ENCODE measurements around the gene TM9SF2.
A peak's percentile ranks its signal among the peaks of the same experiment; 100 is the strongest.
"Not testable (repeated sequence)": the region's sequence is repeated elsewhere in the genome, so short reads cannot be mapped to it uniquely, and the experiment has no call there.

The TM9SF2 gene, protein sequence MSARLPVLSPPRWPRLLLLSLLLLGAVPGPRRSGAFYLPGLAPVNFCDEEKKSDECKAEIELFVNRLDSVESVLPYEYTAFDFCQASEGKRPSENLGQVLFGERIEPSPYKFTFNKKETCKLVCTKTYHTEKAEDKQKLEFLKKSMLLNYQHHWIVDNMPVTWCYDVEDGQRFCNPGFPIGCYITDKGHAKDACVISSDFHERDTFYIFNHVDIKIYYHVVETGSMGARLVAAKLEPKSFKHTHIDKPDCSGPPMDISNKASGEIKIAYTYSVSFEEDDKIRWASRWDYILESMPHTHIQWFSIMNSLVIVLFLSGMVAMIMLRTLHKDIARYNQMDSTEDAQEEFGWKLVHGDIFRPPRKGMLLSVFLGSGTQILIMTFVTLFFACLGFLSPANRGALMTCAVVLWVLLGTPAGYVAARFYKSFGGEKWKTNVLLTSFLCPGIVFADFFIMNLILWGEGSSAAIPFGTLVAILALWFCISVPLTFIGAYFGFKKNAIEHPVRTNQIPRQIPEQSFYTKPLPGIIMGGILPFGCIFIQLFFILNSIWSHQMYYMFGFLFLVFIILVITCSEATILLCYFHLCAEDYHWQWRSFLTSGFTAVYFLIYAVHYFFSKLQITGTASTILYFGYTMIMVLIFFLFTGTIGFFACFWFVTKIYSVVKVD

GRCh38 chr13:99501184-99501847 is at the start of gene TM9SF2:
Gene TM9SF2, plus strand, starts transcription at chr13:99501472. Its CDS starts 135 bp downstream, at chr13:99501607.
- peak; percentile 83 for DNase-seq

DNA sequence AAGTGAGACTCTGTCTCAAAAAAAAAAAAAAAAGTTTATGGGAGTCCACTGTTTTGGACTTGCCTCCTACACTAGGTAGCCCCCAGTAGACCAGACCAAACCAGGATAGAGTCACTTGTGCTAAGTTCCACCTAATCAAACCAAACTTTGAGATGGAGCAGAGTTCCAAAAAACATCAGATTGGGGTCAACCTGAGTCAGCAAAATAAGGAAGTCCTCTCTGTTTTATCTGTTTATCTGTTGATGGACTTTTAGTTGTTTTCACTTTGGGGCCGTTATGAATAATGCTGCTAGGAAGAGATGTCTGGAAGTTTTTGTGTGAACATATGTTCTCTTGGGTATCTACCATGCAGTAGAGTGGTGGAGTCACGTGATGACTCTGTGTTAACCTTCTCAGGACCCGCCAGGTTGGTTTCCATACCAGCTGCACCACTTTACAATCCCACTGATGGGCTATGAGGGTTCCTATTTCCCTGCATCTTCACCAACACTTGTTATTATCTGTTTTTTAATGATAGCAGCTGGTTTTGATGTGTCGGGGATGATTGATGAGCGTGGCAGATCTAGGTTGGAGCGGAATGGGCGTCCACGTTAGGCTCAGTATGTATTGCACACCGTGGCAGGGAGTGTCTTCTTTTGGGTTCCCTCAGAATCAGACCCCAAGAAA is 46.6 kb upstream of the TM9SF2 start:
- DNase-seq = no peak

DNA sequence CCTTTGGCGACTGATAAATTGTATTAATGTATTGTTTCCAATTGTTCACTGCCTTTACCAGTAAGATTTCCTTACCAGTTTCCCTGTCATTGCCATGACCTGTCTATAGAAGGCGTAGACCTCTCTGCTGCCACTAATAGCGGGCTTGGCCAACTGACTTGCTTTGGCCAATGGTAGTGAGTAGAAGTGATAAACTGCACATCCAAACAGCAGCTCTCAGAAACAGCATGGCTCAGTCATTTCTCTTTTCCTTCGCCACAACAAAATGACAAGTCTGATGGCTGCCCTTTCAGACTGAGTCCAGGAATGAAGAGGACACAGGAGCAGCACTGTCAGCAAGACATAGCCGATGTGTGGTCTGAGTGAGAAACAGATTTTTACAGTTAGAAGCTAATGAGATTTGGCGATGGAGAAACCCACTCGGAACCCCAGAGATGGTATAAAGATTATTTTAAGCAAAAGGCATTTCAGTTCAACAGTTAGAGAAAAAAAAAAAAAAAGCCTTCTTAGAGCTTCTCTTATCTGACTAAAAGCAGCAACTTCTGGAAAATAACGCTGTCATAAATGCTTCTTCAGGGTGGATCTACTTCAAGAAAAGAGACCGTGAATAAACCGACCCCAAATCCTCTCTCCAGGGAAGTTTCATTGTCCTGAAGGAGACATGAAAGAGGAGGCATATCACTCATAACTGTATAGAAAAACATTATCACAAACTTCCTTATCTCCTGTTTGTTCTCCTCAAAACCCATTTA is 42.0 kb upstream of the TM9SF2 start:
- DNase-seq = no peak

GRCh38 chr13:99460802-99461201 is 40.5 kb upstream of the TM9SF2 start:
- DNase-seq = not testable (repeated sequence)

GRCh38 chr13:99463646-99464397 is 37.5 kb upstream of the TM9SF2 start:
- no peak for DNase-seq

DNA sequence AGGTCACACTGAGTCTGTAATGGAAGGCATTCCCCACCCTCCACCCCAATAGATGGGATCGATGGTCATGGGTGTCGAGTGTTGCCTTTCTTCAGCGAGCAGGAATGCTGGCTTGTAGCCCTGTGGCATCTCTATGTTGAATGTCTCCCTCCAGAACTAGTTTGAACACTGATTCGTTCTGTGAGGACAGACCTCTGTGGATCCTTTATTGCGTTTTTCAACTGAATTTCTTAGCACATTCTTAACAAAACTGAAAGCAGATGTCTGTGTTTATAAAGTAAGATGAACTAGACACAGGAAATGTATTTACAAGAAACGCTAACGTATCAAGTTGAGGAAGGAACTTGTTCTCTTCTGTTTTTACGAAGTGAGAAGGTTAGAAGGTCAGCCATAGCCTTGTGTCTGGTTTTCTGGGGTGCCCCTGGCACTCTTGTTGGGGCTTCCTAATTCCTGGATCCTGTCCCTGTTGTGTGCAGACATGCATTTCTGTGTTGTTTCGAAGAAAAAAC is 36.8 kb upstream of the TM9SF2 start:
- no peak for DNase-seq

GRCh38 chr13:99465454-99465853 is 35.8 kb upstream of the TM9SF2 start:
- DNase-seq = peak; percentile 16

DNA sequence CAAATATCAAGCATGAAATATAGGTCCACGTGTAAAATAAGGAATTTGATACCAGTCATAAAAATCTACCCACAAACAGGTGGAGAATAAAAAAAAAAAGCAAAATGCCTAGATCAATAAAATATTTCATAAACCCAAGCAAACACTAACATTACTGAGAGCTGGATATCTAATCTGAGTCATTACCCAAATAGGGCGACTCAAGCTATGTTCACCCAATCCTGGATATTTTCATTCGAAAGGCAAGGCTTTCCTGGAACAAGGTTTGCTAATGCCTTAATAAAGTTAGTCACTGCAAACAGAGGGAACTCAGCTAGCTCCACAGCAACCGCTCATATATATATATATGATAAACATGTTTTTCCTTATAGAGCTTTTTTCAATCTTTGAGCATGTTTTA is 33.5 kb upstream of the TM9SF2 start:
- DNase-seq = no peak

DNA sequence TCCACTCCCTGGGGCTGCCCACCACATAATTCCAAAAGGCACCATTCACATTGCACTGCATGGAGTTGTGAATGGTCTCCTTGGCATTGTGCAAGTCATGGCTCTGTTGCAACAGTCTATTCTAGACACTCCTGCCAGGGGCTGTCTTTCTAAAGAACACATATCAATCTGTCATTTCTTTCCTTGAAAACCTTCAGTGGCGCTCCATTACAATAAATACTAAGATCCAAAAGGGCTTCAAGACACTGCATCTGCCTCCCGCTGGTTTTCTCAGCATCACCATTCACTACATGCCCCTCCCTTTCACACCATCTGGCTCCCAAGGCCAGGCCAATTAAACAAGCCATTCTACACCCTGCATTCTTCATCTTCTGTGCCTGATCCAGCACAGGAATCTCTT is 32.2 kb upstream of the TM9SF2 start:
- no peak for DNase-seq

GRCh38 chr13:99470027-99470426 is 31.2 kb upstream of the TM9SF2 start:
- no peak for DNase-seq

DNA sequence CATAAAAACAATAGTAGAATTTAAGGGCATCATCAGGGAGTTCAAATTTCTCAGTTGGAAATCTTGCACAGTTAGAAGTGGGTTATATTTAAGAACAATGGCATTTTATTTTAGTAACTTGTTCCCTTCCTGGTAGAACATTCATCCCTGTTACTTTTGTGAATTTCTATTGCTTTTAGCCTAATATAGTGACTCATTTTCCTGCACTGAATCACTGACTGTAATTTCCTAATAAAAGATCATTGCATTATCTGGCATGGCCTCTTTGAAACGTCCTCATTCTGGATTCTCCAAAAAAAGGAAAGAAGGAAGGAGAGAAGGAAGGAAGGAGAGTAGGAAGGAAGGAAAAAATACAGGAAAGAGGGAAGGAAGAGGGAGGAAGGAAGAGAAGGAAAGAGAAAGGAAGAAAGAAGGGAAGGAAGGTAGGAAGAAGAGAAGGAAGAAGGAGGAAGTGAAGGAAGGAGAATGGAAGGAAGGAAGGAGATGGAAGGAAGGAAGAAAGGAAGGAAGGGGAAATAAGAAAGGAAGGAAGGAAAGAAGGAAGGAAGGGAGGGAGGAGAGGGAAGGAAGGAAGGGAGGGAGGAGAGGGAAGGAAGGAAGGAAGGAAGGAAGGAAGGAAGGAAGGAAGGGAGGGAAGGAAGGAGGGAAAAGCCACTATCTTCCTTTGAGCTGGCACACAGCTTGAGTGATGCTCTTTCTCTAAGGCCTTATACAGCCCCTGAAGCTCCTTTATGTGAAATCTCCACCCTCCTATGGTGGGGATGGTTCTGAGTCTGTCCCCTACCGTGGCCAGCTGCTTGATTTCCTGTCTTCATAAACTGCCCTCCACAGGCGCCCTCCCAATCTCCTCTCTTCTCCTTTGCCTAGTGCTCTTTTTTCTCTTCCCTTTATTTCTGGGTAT is 29.8 kb upstream of the TM9SF2 start:
- no peak for DNase-seq

GRCh38 chr13:99472122-99472440 is 29.2 kb upstream of the TM9SF2 start:
- DNase-seq = no peak

- no peak for DNase-seq
Observed at GRCh38 chr13:99473515-99473914, 27.8 kb upstream of the TM9SF2 start.

DNA sequence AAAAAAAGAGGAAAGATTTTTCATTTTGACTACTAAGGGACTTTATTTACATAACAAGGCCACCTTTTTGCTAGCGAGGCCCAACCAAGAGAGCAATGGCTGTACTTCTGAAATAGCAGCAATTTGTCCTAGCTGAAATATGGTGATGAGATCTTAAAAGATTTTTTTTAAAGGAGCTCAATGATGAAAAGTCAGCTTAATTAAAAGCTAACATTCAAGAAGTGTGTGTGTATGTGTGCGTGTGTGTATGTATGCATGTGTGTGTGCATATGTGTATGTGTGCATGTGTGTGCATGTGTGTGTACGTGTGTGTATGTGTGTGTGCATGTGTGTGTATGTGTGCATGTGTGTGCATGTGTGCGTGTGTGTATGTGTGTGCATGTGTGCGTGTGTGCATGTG is 24.6 kb upstream of the TM9SF2 start:
- no peak for DNase-seq

DNA sequence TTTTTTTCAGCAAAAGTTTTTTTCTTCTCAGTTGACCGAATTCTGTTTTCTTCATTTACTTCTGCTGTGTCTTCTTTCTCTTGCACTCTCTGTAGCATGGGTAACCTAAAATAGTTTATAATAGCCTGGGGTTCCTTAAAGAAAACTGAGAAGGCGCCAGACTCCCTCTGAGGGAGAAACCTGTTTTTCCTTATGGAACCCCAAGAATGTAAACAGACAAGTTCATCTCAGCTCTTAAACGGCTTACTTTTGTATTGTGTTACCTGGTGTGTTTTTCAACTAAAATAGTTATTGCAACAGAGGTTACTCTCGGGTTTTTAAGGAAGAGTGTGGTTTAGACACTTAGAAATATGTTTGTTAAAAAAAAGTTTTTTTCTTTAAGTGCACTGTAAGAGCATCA is 23.8 kb upstream of the TM9SF2 start:
- no peak for DNase-seq

DNA sequence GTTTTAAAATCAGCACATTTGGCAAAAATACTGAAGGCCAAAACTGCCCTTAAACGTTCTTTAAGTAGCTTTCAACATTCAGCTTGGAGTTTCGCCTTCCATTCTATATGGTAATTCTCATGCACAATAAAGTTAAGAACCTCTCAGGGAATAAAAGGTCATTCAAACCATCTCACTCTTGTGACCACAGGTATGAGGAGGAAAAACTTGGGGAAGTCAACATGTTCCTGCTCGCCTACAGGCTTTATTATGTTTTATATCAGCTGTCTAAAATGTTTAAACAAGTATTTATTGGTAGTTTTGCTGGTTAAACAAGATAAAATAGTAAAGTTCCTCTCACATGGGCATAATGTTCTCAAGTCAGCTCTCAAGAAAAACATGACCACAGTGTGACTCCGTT is 19.9 kb upstream of the TM9SF2 start:
- no peak for DNase-seq

DNA sequence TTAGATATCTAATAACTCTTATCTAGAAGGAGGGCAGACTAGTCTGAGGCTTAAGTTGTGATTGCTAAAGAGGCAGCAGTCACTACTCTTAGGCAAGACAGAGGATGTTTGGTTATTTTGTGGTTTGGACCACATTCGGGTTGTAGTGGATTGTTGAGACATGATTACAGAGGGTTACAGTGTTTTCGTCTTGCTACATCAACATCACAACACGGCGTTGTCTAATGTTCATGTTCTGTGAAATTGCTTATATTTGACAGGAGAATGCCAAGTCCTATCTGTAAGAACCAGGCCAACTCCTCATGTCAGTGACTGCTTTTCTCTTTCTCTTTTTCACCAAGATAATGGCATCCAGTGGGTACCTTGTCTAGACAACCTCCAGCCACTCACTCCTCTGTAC is 16.8 kb upstream of the TM9SF2 start:
- no peak for DNase-seq

GRCh38 chr13:99486996-99487395 is 14.3 kb upstream of the TM9SF2 start:
- no peak for DNase-seq

- DNase-seq = no peak
Observed at GRCh38 chr13:99489028-99489427, 12.2 kb upstream of the TM9SF2 start.

DNA sequence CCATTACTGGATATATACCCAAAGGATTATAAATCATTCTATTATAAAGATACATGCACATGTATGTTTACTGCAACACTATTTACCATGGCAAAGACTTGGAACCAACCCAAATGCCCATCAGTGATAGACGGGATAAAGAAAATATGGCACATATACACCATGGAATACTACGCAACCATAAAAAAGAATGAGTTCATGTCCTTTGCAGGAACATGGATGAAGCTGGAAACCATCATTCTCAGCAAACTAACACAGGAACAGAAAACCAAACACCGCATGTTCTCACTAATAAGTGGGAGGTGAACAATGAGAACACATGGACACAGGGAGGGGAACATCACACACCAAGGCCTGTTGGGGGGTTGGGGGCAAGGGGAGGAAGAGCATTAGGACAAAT is 9.5 kb upstream of the TM9SF2 start:
- not testable (repeated sequence) for DNase-seq
